C4-2B (cell line): ENCODE measurements around the gene FNDC11.

ENCODE experiments used
- ZFX ChIP-seq: fragments of 450-650 bp; IDR thresholded peaks from 2 replicates; pipeline ENCODE4 v1.6.1; 2017
- TF ChIP-seq, protein P1 (sequence below): fragments of 450-650 bp; conservative IDR thresholded peaks from 2 replicates; pipeline ENCODE4 v1.5.1; 2017; ENCODE audit warnings: mild to moderate bottlenecking

DNA sequence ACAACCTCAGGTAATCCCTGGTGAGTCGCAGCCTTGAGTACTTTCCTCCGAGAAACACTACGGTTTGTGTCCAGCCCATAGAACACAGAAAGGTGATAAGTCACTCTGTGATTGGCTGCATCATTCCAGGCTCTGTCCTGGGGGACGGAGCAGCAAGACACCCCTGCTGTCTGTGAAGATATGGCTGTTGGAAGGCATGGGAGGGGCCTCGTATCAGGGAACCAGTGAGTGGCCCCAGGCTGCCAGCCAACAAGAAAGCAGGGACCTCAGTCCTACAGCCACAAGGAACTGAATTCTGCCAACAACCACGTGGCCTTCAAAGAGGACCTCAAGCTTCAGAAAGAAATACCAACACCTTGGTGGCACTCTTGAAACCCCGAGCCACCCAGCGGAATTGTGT is 48.7 kb upstream of the FNDC11 start:
- TF ChIP-seq, protein P1, sequence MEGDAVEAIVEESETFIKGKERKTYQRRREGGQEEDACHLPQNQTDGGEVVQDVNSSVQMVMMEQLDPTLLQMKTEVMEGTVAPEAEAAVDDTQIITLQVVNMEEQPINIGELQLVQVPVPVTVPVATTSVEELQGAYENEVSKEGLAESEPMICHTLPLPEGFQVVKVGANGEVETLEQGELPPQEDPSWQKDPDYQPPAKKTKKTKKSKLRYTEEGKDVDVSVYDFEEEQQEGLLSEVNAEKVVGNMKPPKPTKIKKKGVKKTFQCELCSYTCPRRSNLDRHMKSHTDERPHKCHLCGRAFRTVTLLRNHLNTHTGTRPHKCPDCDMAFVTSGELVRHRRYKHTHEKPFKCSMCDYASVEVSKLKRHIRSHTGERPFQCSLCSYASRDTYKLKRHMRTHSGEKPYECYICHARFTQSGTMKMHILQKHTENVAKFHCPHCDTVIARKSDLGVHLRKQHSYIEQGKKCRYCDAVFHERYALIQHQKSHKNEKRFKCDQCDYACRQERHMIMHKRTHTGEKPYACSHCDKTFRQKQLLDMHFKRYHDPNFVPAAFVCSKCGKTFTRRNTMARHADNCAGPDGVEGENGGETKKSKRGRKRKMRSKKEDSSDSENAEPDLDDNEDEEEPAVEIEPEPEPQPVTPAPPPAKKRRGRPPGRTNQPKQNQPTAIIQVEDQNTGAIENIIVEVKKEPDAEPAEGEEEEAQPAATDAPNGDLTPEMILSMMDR, result no peak
- TF ChIP-seq ZFX, result no peak
